ENCODE measurements around the gene RTKN2.

DNA sequence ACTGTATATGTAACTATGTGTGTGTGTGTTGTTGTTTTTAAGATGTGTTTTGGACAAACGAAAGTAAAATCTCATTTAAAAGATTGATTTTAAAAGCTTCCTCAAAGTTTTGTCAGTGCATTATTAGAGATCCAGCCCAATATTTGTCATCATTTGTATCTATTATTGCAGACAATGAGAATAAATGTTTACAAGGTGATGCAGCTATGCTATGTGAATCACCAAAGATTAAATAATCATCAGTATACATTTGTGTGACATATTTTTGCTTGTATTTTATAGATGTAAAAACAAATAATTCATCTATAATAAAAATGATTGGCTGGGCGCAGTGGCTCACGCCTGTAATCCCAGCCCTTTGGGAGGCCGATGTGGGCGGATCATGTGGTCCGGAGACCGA is 35.3 kb upstream of the RTKN2 start:
- TF ChIP-seq, protein P1, sequence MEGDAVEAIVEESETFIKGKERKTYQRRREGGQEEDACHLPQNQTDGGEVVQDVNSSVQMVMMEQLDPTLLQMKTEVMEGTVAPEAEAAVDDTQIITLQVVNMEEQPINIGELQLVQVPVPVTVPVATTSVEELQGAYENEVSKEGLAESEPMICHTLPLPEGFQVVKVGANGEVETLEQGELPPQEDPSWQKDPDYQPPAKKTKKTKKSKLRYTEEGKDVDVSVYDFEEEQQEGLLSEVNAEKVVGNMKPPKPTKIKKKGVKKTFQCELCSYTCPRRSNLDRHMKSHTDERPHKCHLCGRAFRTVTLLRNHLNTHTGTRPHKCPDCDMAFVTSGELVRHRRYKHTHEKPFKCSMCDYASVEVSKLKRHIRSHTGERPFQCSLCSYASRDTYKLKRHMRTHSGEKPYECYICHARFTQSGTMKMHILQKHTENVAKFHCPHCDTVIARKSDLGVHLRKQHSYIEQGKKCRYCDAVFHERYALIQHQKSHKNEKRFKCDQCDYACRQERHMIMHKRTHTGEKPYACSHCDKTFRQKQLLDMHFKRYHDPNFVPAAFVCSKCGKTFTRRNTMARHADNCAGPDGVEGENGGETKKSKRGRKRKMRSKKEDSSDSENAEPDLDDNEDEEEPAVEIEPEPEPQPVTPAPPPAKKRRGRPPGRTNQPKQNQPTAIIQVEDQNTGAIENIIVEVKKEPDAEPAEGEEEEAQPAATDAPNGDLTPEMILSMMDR (IDR thresholded peaks at IDR 0.05): no peak
- TF ChIP-seq POLR2A (IDR thresholded peaks at IDR 0.05): no peak
- TF ChIP-seq EP300 (IDR thresholded peaks at IDR 0.05): no peak
- no peak for TF ChIP-seq POLR2AphosphoS5 (IDR thresholded peaks at IDR 0.05)
